Activated CD8-positive, alpha-beta T cell treated with anti-CD3 and anti-CD28 coated beads for 36 hours (primary cell): Measurements from ENCODE around the gene ATG4B. TPM values are rescaled to one million over a fixed set of nuclear protein-coding genes. Genes with fewer than 3 reads are reported as not detected.
A peak's percentile ranks its signal among the peaks of the same experiment; 100 is the strongest.

ENCODE experiments used
- ATAC-seq: fragments of 200-7000 bp; cut with Tn5 transposase; one replicate; pipeline ENCODE4 v1.10.0; 2021; ENCODE audit warnings: mild to moderate bottlenecking, moderate library complexity
- CTCF ChIA-PET: fragments of 350-600 bp; sonication (Branson Sonifier 250); formaldehyde crosslinking; loops from one replicate; lab custom pipeline; 2021; ENCODE audit warnings: antibody characterized with exemption; lab: Charles Lee
- POLR2A ChIA-PET: fragments of 350-600 bp; sonication (Branson Sonifier 250); formaldehyde crosslinking; loops from one replicate; lab custom pipeline; 2021; ENCODE audit warnings: antibody characterized with exemption; lab: Charles Lee
- DNase-seq: peaks from one replicate; pipeline ENCODE4 v3.0.0-alpha.2; 2020
- H3K27ac Mint-ChIP-seq: one replicate; pipeline ENCODE4 v1.8.0; 2021; ENCODE audit warnings: mild to moderate bottlenecking, mixed read lengths
- H3K27me3 Mint-ChIP-seq: one replicate; pipeline ENCODE4 v1.8.0; 2021; ENCODE audit warnings: mixed read lengths
- H3K36me3 Mint-ChIP-seq: one replicate; pipeline ENCODE4 v1.8.0; 2021; ENCODE audit warnings: low read depth, mixed read lengths
- H3K4me1 Mint-ChIP-seq: one replicate; pipeline ENCODE4 v1.8.0; 2021; ENCODE audit warnings: low read depth, mixed read lengths
- H3K4me3 Mint-ChIP-seq: one replicate; pipeline ENCODE4 v1.8.0; 2021; ENCODE audit warnings: mild to moderate bottlenecking, moderate library complexity, mixed read lengths
- H3K9me3 Mint-ChIP-seq: one replicate; pipeline ENCODE4 v1.8.0; 2021; ENCODE audit warnings: mixed read lengths
- CTCF ChIP-seq: fragments of 200-600 bp; IDR thresholded peaks from one replicate; pipeline ENCODE4 v1.8.0; 2022; ENCODE audit warnings: antibody characterized with exemption, mild to moderate bottlenecking
- intact Hi-C: fragments of 100-400 bp; cut with micrococcal nuclease; formaldehyde crosslinking; loops from one replicate; pipeline ENCODE4 v1.10.0; 2022
- total RNA-seq, 2 experiments: library from RNA; stranded (reverse); gene quantifications; one replicate each; pipeline ENCODE4 v1.2.3, GENCODE V29; 2021

ATG4B gene
- total RNA-seq, 2 experiments from 2014 or later = 90.7 to 94.6 TPM

- ChIA-PET CTCF (no interaction called here), POLR2A (interaction anchor here (1.7 kb wide), 1 partner anchor 35 kb away, joined by 7 read pairs; the partner anchor contains the start of genes ATG4B and THAP4)
- TF ChIP-seq CTCF = no peak
- Mint-ChIP-seq H3K4me1 (peaks cover 8% of the 10 kb centered on the region), H3K9me3 (no peaks in the 10 kb centered on the region), H3K36me3 (peaks cover 25% of the 10 kb centered on the region), H3K27me3 (no peaks in the 10 kb centered on the region), H3K27ac (peak overlapping the region; percentile 20), H3K4me3 (no peak overlapping the region)
- ATAC-seq (no peak), DNase-seq (peak; percentile 15)
- intact Hi-C loops = no loop called here
These were observed 35.0 kb downstream of the ATG4B start for GRCh38 chr2:241672243-241673188.

DNA sequence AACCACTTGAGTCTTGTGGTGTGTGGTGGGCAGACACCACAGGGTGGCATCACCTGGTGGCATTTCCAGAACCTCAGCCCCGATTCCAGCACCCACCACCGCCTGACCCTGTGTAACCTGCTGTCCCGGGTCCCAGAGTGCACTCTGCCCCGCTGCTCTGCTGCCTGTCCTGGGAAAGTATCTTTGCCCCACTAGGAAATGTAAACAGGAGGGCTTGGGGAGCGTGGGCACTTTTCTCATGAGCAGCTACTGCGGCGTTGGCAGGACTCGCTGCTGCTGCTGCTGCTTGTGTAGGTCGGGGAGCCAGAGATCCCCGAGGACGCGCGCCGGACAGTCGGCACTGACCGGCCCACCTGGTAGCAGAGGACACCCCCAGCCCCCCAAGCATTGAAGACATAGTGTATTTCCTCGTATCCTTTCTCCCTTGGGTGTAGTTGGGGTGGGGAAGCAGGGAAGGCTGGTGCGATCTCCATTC, 35.7 kb downstream of the ATG4B start:
- DNase-seq = no peak
- H3K27me3 Mint-ChIP-seq = no peaks in the 10 kb centered on the region
- ChIA-PET POLR2A (interaction anchor here (0.7 to 1.7 kb wide), 2 partner anchors 36 to 240 kb away, joined by 3 to 7 read pairs; partner anchors contain the start of genes ATG4B and THAP4), CTCF (no interaction called here)
- intact Hi-C loops = no loop called here
- peaks cover 23% of the 10 kb centered on the region for H3K36me3 Mint-ChIP-seq
- no peaks in the 10 kb centered on the region for H3K9me3 Mint-ChIP-seq
- peak overlapping the region; percentile 20 for H3K27ac Mint-ChIP-seq
- no peak overlapping the region for H3K4me3 Mint-ChIP-seq
- peaks cover 8% of the 10 kb centered on the region for H3K4me1 Mint-ChIP-seq
- ATAC-seq = no peak
- no peak for TF ChIP-seq CTCF

GRCh38 chr2:241673797-241674725, 36.6 kb downstream of the ATG4B start:
- Mint-ChIP-seq H3K27ac (peak overlapping the region; percentile 53), H3K4me1 (peaks cover 8% of the 10 kb centered on the region), H3K4me3 (no peak overlapping the region), H3K9me3 (no peaks in the 10 kb centered on the region), H3K27me3 (no peaks in the 10 kb centered on the region), H3K36me3 (peaks cover 23% of the 10 kb centered on the region)
- ChIA-PET CTCF (no interaction called here), POLR2A (interaction anchor here (0.5 to 1.7 kb wide), 4 partner anchors 13 to 241 kb away, joined by 3 to 7 read pairs (median 4); partner anchors contain the start of genes ATG4B, DTYMK and THAP4)
- DNase-seq (no peak), ATAC-seq (no peak)
- intact Hi-C loops = no loop called here
- TF ChIP-seq CTCF = no peak

- intact Hi-C loops = no loop called here
- peaks cover 33% of the 10 kb centered on the region for H3K36me3 Mint-ChIP-seq
- no peaks in the 10 kb centered on the region for H3K9me3 Mint-ChIP-seq
These were observed 38.4 kb downstream of the ATG4B start for GRCh38 chr2:241675885-241676284.

More at GRCh38 chr2:241675885-241676284, 38.4 kb downstream of the ATG4B start:
- no peak for DNase-seq
- Mint-ChIP-seq H3K4me3 (no peak overlapping the region), H3K4me1 (peaks cover 11% of the 10 kb centered on the region), H3K27me3 (no peaks in the 10 kb centered on the region), H3K27ac (no peak overlapping the region)
- ChIA-PET POLR2A (interaction anchor here (0.6 to 1.7 kb wide), 5 partner anchors 8 to 341 kb away, joined by 3 to 5 read pairs (median 3); partner anchors contain the start of gene DTYMK), CTCF (interaction anchor here (1.2 kb wide), 1 partner anchor 16 kb away, joined by 3 read pairs; no protein-coding TSS in a partner anchor)
- no peak for ATAC-seq
- TF ChIP-seq CTCF = no peak
